HL-60 (cell line): ENCODE measurements around the gene AMZ1.

Experiments
- DNase-seq, 2 experiments: peaks; one replicate each; pipeline ENCODE4 v3.0.0-alpha.2; 2010 to 2020; ENCODE audit warnings: low read depth in 1 of 2, low spot score in 1 of 2
- H3K27ac ChIP-seq: fragments of 250-450 bp; sonication (Bioruptor Pico); replicated peaks from 2 replicates; pipeline ENCODE4 v1.5.1; 2020; ENCODE audit warnings: mild to moderate bottlenecking, moderate library complexity
- H3K27me3 ChIP-seq: fragments of 250-450 bp; sonication (Bioruptor Pico); 2 replicates; pipeline ENCODE4 v1.5.1; 2021; ENCODE audit warnings: mild to moderate bottlenecking, moderate library complexity; ENCODE audit not compliant: insufficient read depth, poor library complexity, severe bottlenecking
- H3K4me3 ChIP-seq: replicated peaks from 2 replicates; pipeline ENCODE4 v1.5.1; 2011; ENCODE audit warnings: mild to moderate bottlenecking, control low read depth, low read length; ENCODE audit not compliant: insufficient read depth
- GABPA ChIP-seq: IDR thresholded peaks from 2 replicates; pipeline ENCODE4 v1.6.1; 2012; ENCODE audit warnings: low read depth
- POLR2AphosphoS5 ChIP-seq: IDR thresholded peaks from 2 replicates; pipeline ENCODE4 v1.6.1; 2012; ENCODE audit warnings: low read depth
- REST ChIP-seq: IDR thresholded peaks from 2 replicates; pipeline ENCODE4 v1.6.1; 2012; ENCODE audit warnings: low read depth; ENCODE audit not compliant: insufficient replicate concordance
- SPI1 ChIP-seq: IDR thresholded peaks from 2 replicates; pipeline ENCODE4 v1.6.1; 2012; ENCODE audit warnings: low read depth, mild to moderate bottlenecking, borderline replicate concordance
- TF ChIP-seq, protein P1 (sequence below): IDR thresholded peaks from one replicate; pipeline ENCODE4 v1.5.1; 2011; ENCODE audit warnings: low read length, control low read depth, inconsistent platforms; ENCODE audit not compliant: insufficient read depth

The AMZ1 gene

GRCh38 chr7:2719007-2719406 is 31.0 kb downstream of the AMZ1 start:
- Histone ChIP-seq H3K27me3 (no peaks in the 10 kb centered on the region), H3K4me3 (no peak overlapping the region), H3K27ac (no peak overlapping the region)
- TF ChIP-seq SPI1 = no peak
- TF ChIP-seq, protein P1, sequence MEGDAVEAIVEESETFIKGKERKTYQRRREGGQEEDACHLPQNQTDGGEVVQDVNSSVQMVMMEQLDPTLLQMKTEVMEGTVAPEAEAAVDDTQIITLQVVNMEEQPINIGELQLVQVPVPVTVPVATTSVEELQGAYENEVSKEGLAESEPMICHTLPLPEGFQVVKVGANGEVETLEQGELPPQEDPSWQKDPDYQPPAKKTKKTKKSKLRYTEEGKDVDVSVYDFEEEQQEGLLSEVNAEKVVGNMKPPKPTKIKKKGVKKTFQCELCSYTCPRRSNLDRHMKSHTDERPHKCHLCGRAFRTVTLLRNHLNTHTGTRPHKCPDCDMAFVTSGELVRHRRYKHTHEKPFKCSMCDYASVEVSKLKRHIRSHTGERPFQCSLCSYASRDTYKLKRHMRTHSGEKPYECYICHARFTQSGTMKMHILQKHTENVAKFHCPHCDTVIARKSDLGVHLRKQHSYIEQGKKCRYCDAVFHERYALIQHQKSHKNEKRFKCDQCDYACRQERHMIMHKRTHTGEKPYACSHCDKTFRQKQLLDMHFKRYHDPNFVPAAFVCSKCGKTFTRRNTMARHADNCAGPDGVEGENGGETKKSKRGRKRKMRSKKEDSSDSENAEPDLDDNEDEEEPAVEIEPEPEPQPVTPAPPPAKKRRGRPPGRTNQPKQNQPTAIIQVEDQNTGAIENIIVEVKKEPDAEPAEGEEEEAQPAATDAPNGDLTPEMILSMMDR = peak; percentile 37
- DNase-seq = no peak

- DNase-seq = no peak
- Histone ChIP-seq H3K27me3 (no peaks in the 10 kb centered on the region), H3K27ac (no peak overlapping the region), H3K4me3 (no peak overlapping the region)
- TF ChIP-seq REST = no peak
Measured at GRCh38 chr7:2720024-2720423, 32.0 kb downstream of the AMZ1 start.

GRCh38 chr7:2721842-2722241 is 33.8 kb downstream of the AMZ1 start:
- DNase-seq = no peak
- Histone ChIP-seq H3K4me3 (no peak overlapping the region), H3K27ac (no peak overlapping the region), H3K27me3 (no peaks in the 10 kb centered on the region)
- no peak for TF ChIP-seq GABPA
- TF ChIP-seq POLR2AphosphoS5 = no peak
- TF ChIP-seq REST = no peak
- TF ChIP-seq, protein P1 = no peak
- TF ChIP-seq SPI1 = no peak

DNA sequence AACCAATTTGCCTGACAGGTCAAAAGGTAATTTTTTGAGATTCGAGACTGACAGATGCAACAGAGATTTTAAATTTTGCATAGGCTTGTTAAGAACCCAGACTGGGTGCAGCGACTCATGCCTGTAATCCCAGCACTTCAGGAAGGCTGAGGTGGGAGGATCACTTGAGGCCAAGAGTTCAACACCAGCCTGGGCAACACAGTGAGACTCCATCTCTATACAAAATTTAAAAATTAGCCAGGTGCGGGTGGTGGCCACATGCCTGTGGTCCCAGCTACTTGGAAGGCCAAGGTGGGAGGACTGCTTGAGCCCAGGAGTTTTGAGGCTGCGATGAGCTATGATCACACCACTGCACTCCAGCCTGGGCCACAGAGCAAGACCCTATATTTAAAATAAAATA is 34.6 kb downstream of the AMZ1 start:
- no peaks in the 10 kb centered on the region for H3K27me3 ChIP-seq
- DNase-seq = no peak
- TF ChIP-seq SPI1 = no peak
- TF ChIP-seq, protein P1 = no peak
- TF ChIP-seq GABPA = no peak
- no peak for TF ChIP-seq POLR2AphosphoS5
- TF ChIP-seq REST = no peak
- H3K4me3 ChIP-seq = no peak overlapping the region
- no peak overlapping the region for H3K27ac ChIP-seq
